Neural cell (in vitro differentiated cells): ENCODE measurements around the gene BRD7.

Experiments
- CTCF ChIP-seq: fragments of 450-650 bp; IDR thresholded peaks from 2 replicates; pipeline ENCODE4 v1.5.1; 2014; ENCODE audit warnings: antibody characterized with exemption, mild to moderate bottlenecking, moderate library complexity; ENCODE audit not compliant: poor library complexity, severe bottlenecking
- EP300 ChIP-seq: fragments of 450-650 bp; conservative IDR thresholded peaks from 2 replicates; pipeline ENCODE4 v1.6.1; 2014; ENCODE audit warnings: antibody characterized with exemption, mild to moderate bottlenecking, moderate library complexity; ENCODE audit not compliant: poor library complexity, severe bottlenecking
- EZH2 ChIP-seq: fragments of 200-600, 300-800 bp; shearing (Covaris generic), sonication (generic); IDR thresholded peaks from 2 replicates; pipeline ENCODE4 v1.6.1; 2014; ENCODE audit warnings: antibody characterized with exemption, low read length, borderline replicate concordance, mild to moderate bottlenecking; ENCODE audit not compliant: insufficient read depth, poor library complexity, severe bottlenecking
- RAD21 ChIP-seq: fragments of 450-650 bp; conservative IDR thresholded peaks from 2 replicates; pipeline ENCODE4 v1.6.1; 2014; ENCODE audit warnings: antibody characterized with exemption, mild to moderate bottlenecking, moderate library complexity
- TAF1 ChIP-seq: IDR thresholded peaks from 2 replicates; pipeline ENCODE4 v1.6.1; 2012; ENCODE audit warnings: low read depth

- TF ChIP-seq CTCF (no peak), EZH2 (no peak), TAF1 (no peak), EP300 (no peak), RAD21 (no peak)
Observed at GRCh38 chr16:50267651-50268050, 101.1 kb downstream of the BRD7 start.
